Measurements from ENCODE around the gene RSBN1L. TPM values are rescaled to one million over a fixed set of nuclear protein-coding genes. Genes with fewer than 3 reads are reported as not detected.

Gene RSBN1L
- total and polyA plus RNA-seq, 2 donors (not counting 3 experiments of a cell fraction or from before 2014, with no cell fraction given) = 3.0 to 13.1 TPM

DNA sequence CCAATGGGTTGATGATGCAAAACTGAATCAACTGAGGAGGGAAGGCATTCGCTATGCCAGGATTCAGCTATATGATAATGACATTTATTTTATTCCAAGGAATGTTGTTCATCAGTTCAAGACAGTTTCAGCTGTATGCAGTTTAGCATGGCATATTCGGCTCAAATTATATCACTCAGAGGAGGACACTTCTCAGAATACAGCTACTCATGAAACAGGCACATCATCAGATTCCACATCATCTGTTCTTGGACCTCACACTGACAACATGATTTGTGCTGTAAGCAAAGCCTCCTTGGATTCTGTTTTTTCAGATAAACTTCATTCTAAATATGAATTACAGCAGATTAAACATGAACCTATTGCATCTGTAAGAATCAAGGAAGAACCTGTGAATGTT, 82.3 kb downstream of the RSBN1L start:
- H3K9me3 ChIP-seq (replicated peaks; ENCODE audit: control insufficient read depth, insufficient read depth, low read length) = no peaks in the 10 kb centered on the region
- no peak overlapping the region for H3K4me2 ChIP-seq (ENCODE audit: insufficient read depth, low read length)
- H3K4me3 ChIP-seq (replicated peaks in 1 of 3; ENCODE audit: insufficient read depth in 1 of 3, low read depth in 1 of 3, low read length in 3 of 3) = no peak overlapping the region
- no peaks in the 10 kb centered on the region for H3K4me1 ChIP-seq (ENCODE audit: control insufficient read depth, extremely low read depth, insufficient read depth, low read length)
- TF ChIP-seq POLR2AphosphoS5 (IDR thresholded peaks at IDR 0.05; ENCODE audit: insufficient read depth, low read depth, low read length) = no peak
- no peak for TF ChIP-seq EZH2 (IDR thresholded peaks at IDR 0.05; ENCODE audit: borderline replicate concordance, low read depth, low read length, severe bottlenecking)
- no peak for TF ChIP-seq MYC (IDR thresholded peaks at IDR 0.05; ENCODE audit: low read depth, low read length)
- no peak for TF ChIP-seq GATA2 (IDR thresholded peaks at IDR 0.05; ENCODE audit: insufficient read depth, insufficient read length, low read depth, low read length)
- TF ChIP-seq, protein P1, sequence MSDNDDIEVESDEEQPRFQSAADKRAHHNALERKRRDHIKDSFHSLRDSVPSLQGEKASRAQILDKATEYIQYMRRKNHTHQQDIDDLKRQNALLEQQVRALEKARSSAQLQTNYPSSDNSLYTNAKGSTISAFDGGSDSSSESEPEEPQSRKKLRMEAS (IDR thresholded peaks at IDR 0.05; ENCODE audit: insufficient read depth, insufficient read length) = no peak
- TF ChIP-seq FOS (IDR thresholded peaks at IDR 0.05; ENCODE audit: borderline replicate concordance, insufficient read depth, low read length) = no peak
- TF ChIP-seq, protein P2, sequence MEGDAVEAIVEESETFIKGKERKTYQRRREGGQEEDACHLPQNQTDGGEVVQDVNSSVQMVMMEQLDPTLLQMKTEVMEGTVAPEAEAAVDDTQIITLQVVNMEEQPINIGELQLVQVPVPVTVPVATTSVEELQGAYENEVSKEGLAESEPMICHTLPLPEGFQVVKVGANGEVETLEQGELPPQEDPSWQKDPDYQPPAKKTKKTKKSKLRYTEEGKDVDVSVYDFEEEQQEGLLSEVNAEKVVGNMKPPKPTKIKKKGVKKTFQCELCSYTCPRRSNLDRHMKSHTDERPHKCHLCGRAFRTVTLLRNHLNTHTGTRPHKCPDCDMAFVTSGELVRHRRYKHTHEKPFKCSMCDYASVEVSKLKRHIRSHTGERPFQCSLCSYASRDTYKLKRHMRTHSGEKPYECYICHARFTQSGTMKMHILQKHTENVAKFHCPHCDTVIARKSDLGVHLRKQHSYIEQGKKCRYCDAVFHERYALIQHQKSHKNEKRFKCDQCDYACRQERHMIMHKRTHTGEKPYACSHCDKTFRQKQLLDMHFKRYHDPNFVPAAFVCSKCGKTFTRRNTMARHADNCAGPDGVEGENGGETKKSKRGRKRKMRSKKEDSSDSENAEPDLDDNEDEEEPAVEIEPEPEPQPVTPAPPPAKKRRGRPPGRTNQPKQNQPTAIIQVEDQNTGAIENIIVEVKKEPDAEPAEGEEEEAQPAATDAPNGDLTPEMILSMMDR (IDR thresholded peaks at IDR 0.05; ENCODE audit: extremely low read depth in 1 of 2, insufficient read depth in 1 of 2, low read depth in 1 of 2, low read length in 2 of 2) = no peak
- TF ChIP-seq JUN (IDR thresholded peaks at IDR 0.05; ENCODE audit: borderline replicate concordance, insufficient read depth, insufficient read length, low read depth) = no peak
- TF ChIP-seq POLR2A (IDR thresholded peaks at IDR 0.05; ENCODE audit: low read depth, low read length) = no peak
- H3K79me2 ChIP-seq (ENCODE audit: control insufficient read depth, insufficient read depth, low read length) = no peaks in the 10 kb centered on the region
- H4K20me1 ChIP-seq (replicated peaks; ENCODE audit: control insufficient read depth, extremely low read depth, insufficient read depth, low read length) = peaks cover 2% of the 10 kb centered on the region
- intact Hi-C loops (cut with micrococcal nuclease) (no loop called here), dilution Hi-C loops (cut with MboI; ENCODE audit: extremely low pct_ligation_motif_present, low sequenced_read_pairs) (no loop called here)
- H3K27me3 ChIP-seq (ENCODE audit: control insufficient read depth in 2 of 2, insufficient read depth in 2 of 2, low read length in 2 of 2) = no peaks in the 10 kb centered on the region
- ChIA-PET POLR2A (no interaction called here), CTCF (interaction anchor here (1.5 to 2.1 kb wide), 3 partner anchors 120 to 157 kb away, joined by 3 to 9 read pairs (median 7); no protein-coding TSS in a partner anchor)
- no peak for DNase-seq (ENCODE audit: low read depth, low spot score)
- no peak for FAIRE-seq
- no peak overlapping the region for H2AFZ ChIP-seq (ENCODE audit: low read depth, low read length)
- peaks cover 0 to 1% of the 10 kb centered on the region in 2 experiments for H3K36me3 ChIP-seq (ENCODE audit: control insufficient read depth in 2 of 2, extremely low read depth in 1 of 2, insufficient read depth in 2 of 2, low read length in 2 of 2)
- H3K27ac ChIP-seq (ENCODE audit: insufficient read depth, low read depth, low read length) = no peak overlapping the region
- no peaks in the 10 kb centered on the region for H3K9me1 ChIP-seq (replicated peaks; ENCODE audit: control insufficient read depth, extremely low read depth, insufficient read depth, low read length)
- H3K9ac ChIP-seq (replicated peaks; ENCODE audit: extremely low read depth, insufficient read depth, low read length) = no peak overlapping the region
- BruUV-seq (replicated peaks) = no TSS peak
